HEK293 (cell line): ENCODE measurements around the gene FSCN2.

Source experiments
- ZFP69B ChIP-seq: fragments of 450-650 bp; formaldehyde crosslinking; IDR thresholded peaks from 2 replicates; pipeline ENCODE4 v1.5.1; 2016; ENCODE audit warnings: missing biosample characterization, missing genetic modification characterization
- ZNF112 ChIP-seq: fragments of 450-650 bp; formaldehyde crosslinking; IDR thresholded peaks from 2 replicates; pipeline ENCODE4 v1.5.0; 2017; ENCODE audit warnings: missing biosample characterization, missing genetic modification characterization
- TF ChIP-seq, protein P1 (sequence below): fragments of 450-650 bp; formaldehyde crosslinking; IDR thresholded peaks from 2 replicates; pipeline ENCODE4 v1.5.1; 2016; ENCODE audit warnings: missing biosample characterization, missing genetic modification characterization

DNA sequence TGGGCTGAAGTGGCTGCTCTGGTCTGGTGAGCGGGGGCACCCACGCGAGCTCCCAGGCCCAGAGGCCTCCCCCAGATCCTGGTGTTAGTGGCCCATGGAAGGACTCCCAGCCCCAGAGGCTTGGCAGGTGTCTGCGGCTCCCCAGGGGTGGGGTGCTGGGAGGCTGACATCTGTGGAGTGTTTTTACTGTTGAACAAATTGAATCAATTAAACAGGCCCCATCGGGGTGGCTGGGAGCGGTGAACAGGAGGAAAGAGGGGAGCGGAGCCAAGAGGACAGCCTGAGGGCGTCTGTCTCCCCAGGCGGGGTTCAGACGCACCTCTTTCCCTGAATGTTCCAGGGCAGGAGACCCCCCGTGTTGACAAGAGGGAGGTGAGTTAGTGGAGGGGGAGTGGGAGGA is 45.5 kb upstream of the FSCN2 start:
- TF ChIP-seq, protein P1, sequence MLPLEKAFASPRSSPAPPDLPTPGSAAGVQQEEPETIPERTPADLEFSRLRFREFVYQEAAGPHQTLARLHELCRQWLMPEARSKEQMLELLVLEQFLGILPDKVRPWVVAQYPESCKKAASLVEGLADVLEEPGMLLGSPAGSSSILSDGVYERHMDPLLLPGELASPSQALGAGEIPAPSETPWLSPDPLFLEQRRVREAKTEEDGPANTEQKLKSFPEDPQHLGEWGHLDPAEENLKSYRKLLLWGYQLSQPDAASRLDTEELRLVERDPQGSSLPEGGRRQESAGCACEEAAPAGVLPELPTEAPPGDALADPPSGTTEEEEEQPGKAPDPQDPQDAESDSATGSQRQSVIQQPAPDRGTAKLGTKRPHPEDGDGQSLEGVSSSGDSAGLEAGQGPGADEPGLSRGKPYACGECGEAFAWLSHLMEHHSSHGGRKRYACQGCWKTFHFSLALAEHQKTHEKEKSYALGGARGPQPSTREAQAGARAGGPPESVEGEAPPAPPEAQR (tag by site-specific recombination): no peak
- TF ChIP-seq ZFP69B (no peak), ZNF112 (no peak)
